ENCODE results near the gene LIPC. TPM values are rescaled to one million over a fixed set of nuclear protein-coding genes. Genes with fewer than 3 reads are reported as not detected.

The LIPC gene
- total and polyA plus RNA-seq, 2 donors (not counting 3 experiments of a cell fraction or from before 2014, with no cell fraction given): not detected

DNA sequence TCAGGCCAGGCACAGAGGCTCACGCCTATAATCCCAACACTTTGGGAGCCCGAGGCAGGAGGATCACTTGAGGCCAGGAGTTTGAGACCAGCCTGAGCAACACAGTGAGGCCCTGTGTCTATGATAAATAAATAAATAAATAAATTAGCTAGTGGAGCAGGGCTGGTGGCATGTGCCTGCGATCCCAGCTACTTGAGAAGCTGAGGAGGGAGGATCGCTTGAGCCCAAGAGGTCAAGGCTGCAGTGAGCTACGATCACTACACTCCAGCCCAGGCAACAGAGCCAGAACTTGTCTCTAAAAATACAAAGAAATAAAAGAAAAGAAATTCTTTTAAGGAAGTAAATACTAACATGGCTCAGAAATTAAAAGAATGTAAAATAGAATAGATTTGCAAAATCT lies 91.8 kb downstream of the LIPC start:
- CTCF ChIA-PET: interaction anchor here (0.9 to 2.3 kb wide), 5 partner anchors 12 to 56 kb away, joined by 3 to 6 read pairs (median 3); no protein-coding TSS in a partner anchor
- Histone ChIP-seq H3K9ac (replicated peaks; ENCODE audit: extremely low read depth, insufficient read depth, low read length) (no peak overlapping the region), H3K4me3 (replicated peaks in 1 of 3; ENCODE audit: insufficient read depth in 1 of 3, low read depth in 1 of 3, low read length in 3 of 3) (no peak overlapping the region), H3K4me1 (ENCODE audit: control insufficient read depth, extremely low read depth, insufficient read depth, low read length) (peaks cover 27% of the 10 kb centered on the region), H3K27ac (ENCODE audit: insufficient read depth, low read depth, low read length) (no peak overlapping the region), H3K79me2 (ENCODE audit: control insufficient read depth, insufficient read depth, low read length) (no peaks in the 10 kb centered on the region), H2AFZ (ENCODE audit: low read depth, low read length) (no peak overlapping the region), H3K27me3 (ENCODE audit: control insufficient read depth in 2 of 2, insufficient read depth in 2 of 2, low read length in 2 of 2) (no peaks in the 10 kb centered on the region), H3K9me3 (replicated peaks; ENCODE audit: control insufficient read depth, insufficient read depth, low read length) (no peaks in the 10 kb centered on the region), H4K20me1 (replicated peaks; ENCODE audit: control insufficient read depth, extremely low read depth, insufficient read depth, low read length) (no peaks in the 10 kb centered on the region), H3K36me3 (ENCODE audit: control insufficient read depth in 2 of 2, extremely low read depth in 1 of 2, insufficient read depth in 2 of 2, low read length in 2 of 2) (no peaks in the 10 kb centered on the region), H3K4me2 (ENCODE audit: insufficient read depth, low read length) (no peak overlapping the region), H3K9me1 (replicated peaks; ENCODE audit: control insufficient read depth, extremely low read depth, insufficient read depth, low read length) (no peaks in the 10 kb centered on the region)
- intact Hi-C loops (cut with micrococcal nuclease) (loop anchor here (5.0 kb wide), 1 partner anchor 66 kb away; no protein-coding TSS in a partner anchor), dilution Hi-C loops (cut with MboI; ENCODE audit: extremely low pct_ligation_motif_present, low sequenced_read_pairs) (no loop called here)
- DNase-seq (ENCODE audit: low read depth, low spot score): no peak
- no TSS peak for BruUV-seq (replicated peaks)
- no peak for FAIRE-seq
- TF ChIP-seq MYC (IDR thresholded peaks at IDR 0.05; ENCODE audit: low read depth, low read length) (no peak), EZH2 (IDR thresholded peaks at IDR 0.05; ENCODE audit: borderline replicate concordance, low read depth, low read length, severe bottlenecking) (no peak), GATA2 (IDR thresholded peaks at IDR 0.05; ENCODE audit: insufficient read depth, insufficient read length, low read depth, low read length) (no peak), FOS (IDR thresholded peaks at IDR 0.05; ENCODE audit: borderline replicate concordance, insufficient read depth, low read length) (no peak), POLR2A (IDR thresholded peaks at IDR 0.05; ENCODE audit: low read depth, low read length) (no peak), POLR2AphosphoS5 (IDR thresholded peaks at IDR 0.05; ENCODE audit: insufficient read depth, low read depth, low read length) (no peak), JUN (IDR thresholded peaks at IDR 0.05; ENCODE audit: borderline replicate concordance, insufficient read depth, insufficient read length, low read depth) (no peak)
- TF ChIP-seq, protein P1, sequence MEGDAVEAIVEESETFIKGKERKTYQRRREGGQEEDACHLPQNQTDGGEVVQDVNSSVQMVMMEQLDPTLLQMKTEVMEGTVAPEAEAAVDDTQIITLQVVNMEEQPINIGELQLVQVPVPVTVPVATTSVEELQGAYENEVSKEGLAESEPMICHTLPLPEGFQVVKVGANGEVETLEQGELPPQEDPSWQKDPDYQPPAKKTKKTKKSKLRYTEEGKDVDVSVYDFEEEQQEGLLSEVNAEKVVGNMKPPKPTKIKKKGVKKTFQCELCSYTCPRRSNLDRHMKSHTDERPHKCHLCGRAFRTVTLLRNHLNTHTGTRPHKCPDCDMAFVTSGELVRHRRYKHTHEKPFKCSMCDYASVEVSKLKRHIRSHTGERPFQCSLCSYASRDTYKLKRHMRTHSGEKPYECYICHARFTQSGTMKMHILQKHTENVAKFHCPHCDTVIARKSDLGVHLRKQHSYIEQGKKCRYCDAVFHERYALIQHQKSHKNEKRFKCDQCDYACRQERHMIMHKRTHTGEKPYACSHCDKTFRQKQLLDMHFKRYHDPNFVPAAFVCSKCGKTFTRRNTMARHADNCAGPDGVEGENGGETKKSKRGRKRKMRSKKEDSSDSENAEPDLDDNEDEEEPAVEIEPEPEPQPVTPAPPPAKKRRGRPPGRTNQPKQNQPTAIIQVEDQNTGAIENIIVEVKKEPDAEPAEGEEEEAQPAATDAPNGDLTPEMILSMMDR (IDR thresholded peaks at IDR 0.05; ENCODE audit: extremely low read depth in 1 of 2, insufficient read depth in 1 of 2, low read depth in 1 of 2, low read length in 2 of 2): no peak
- TF ChIP-seq, protein P2, sequence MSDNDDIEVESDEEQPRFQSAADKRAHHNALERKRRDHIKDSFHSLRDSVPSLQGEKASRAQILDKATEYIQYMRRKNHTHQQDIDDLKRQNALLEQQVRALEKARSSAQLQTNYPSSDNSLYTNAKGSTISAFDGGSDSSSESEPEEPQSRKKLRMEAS (IDR thresholded peaks at IDR 0.05; ENCODE audit: insufficient read depth, insufficient read length): no peak
- POLR2A ChIA-PET: no interaction called here

Measured in endothelial cell of umbilical vein (primary cell).